Measurements from ENCODE around the gene HOXA4.

HOXA4 gene

GRCh38 chr7:27117887-27118491 lies 12.6 kb downstream of the HOXA4 start:
- TF ChIP-seq GABPA (IDR thresholded peaks at IDR 0.05; ENCODE audit: low read depth) = no peak
- no peak for TF ChIP-seq REST (IDR thresholded peaks at IDR 0.05; ENCODE audit: insufficient replicate concordance, low read depth)
- H3K4me3 ChIP-seq (replicated peaks; ENCODE audit: insufficient read depth, low read length) = no peak overlapping the region
- H3K27ac ChIP-seq (replicated peaks) = no peak overlapping the region
- peaks cover 3% of the 10 kb centered on the region for H3K27me3 ChIP-seq (ENCODE audit: insufficient read depth, poor library complexity, severe bottlenecking)
- DNase-seq (ENCODE audit: low read depth in 1 of 2, low spot score in 1 of 2) = no peak

- no peak overlapping the region for H3K27ac ChIP-seq (replicated peaks)
- H3K4me3 ChIP-seq (replicated peaks; ENCODE audit: insufficient read depth, low read length) = no peak overlapping the region
- no peak for DNase-seq (ENCODE audit: low read depth in 1 of 2, low spot score in 1 of 2)
- H3K27me3 ChIP-seq (ENCODE audit: insufficient read depth, poor library complexity, severe bottlenecking) = peaks cover 3% of the 10 kb centered on the region
- TF ChIP-seq REST (IDR thresholded peaks at IDR 0.05; ENCODE audit: insufficient replicate concordance, low read depth) (no peak), CTCF (IDR thresholded peaks at IDR 0.05; ENCODE audit: insufficient read depth, low read length) (no peak), POLR2AphosphoS5 (IDR thresholded peaks at IDR 0.05; ENCODE audit: low read depth) (no peak), SPI1 (IDR thresholded peaks at IDR 0.05; ENCODE audit: borderline replicate concordance, low read depth) (no peak)
These were observed 13.3 kb downstream of the HOXA4 start for GRCh38 chr7:27116962-27117886.

- TF ChIP-seq POLR2AphosphoS5 (IDR thresholded peaks at IDR 0.05; ENCODE audit: low read depth) (no peak), REST (IDR thresholded peaks at IDR 0.05; ENCODE audit: insufficient replicate concordance, low read depth) (no peak), SPI1 (IDR thresholded peaks at IDR 0.05; ENCODE audit: borderline replicate concordance, low read depth) (no peak), CTCF (IDR thresholded peaks at IDR 0.05; ENCODE audit: insufficient read depth, low read length) (no peak)
- no peak for DNase-seq (ENCODE audit: low read depth in 1 of 2, low spot score in 1 of 2)
- no peak overlapping the region for H3K27ac ChIP-seq (replicated peaks)
- peaks cover 3% of the 10 kb centered on the region for H3K27me3 ChIP-seq (ENCODE audit: insufficient read depth, poor library complexity, severe bottlenecking)
- H3K4me3 ChIP-seq (replicated peaks; ENCODE audit: insufficient read depth, low read length) = no peak overlapping the region
These were observed 14.3 kb downstream of the HOXA4 start for GRCh38 chr7:27116031-27116961.

Measured in HL-60 (cell line).